IMR-90 (cell line): ENCODE results near the gene TBL3. TPM values are rescaled to one million over a fixed set of nuclear protein-coding genes. Genes with fewer than 3 reads are reported as not detected.

Source experiments
- ATAC-seq: fragments of 200-7000 bp; cut with Tn5 transposase; 2 replicates; pipeline ENCODE4 v1.9.1; 2020; ENCODE audit warnings: low read depth, mild to moderate bottlenecking, moderate library complexity
- BruUV-seq: library from RNA; stranded (reverse); fragments of 400-500 nt; replicated peaks from 2 replicates; lab custom pipeline; 2021; lab: Mats Ljungman, UMichigan
- CTCF ChIA-PET: fragments of 300-600 bp; formaldehyde crosslinking; extraction: SDS; loops from one replicate; lab custom pipeline; 2021; ENCODE audit warnings: antibody characterized with exemption; lab: Yijun Ruan, JAX
- POLR2A ChIA-PET: fragments of 300-600 bp; sonication (Branson Sonifier 250); formaldehyde crosslinking; loops from one replicate; lab custom pipeline; 2022; ENCODE audit warnings: antibody characterized with exemption; ENCODE audit not compliant: unreplicated experiment; lab: Charles Lee
- DNase-seq: peaks from one replicate; pipeline ENCODE4 v3.0.0; 2013
- H2AFZ ChIP-seq: replicated peaks from 2 replicates; pipeline ENCODE3; 2013; ENCODE audit warnings: low read length, mild to moderate bottlenecking; ENCODE audit not compliant: poor library complexity
- H2AK5ac ChIP-seq: 2 replicates; pipeline ENCODE4 v1.6.1; 2013; ENCODE audit warnings: low read depth, low read length, inconsistent platforms
- H2AK9ac ChIP-seq: replicated peaks from 2 replicates; pipeline ENCODE3; 2013; ENCODE audit warnings: mild to moderate bottlenecking, low read depth, low read length, moderate library complexity; ENCODE audit not compliant: poor library complexity
- H2BK120ac ChIP-seq: 2 replicates; pipeline ENCODE4 v1.6.1; 2013; ENCODE audit warnings: low read depth, low read length, inconsistent platforms
- H2BK15ac ChIP-seq: 3 replicates; pipeline ENCODE4 v1.6.1; 2013; ENCODE audit warnings: low read depth, low read length, inconsistent platforms
- H2BK20ac ChIP-seq: 2 replicates; pipeline ENCODE4 v1.6.1; 2013; ENCODE audit warnings: low read depth, mild to moderate bottlenecking, inconsistent platforms, low read length, moderate library complexity
- H2BK5ac ChIP-seq: 2 replicates; pipeline ENCODE4 v1.6.1; 2013; ENCODE audit warnings: mild to moderate bottlenecking, low read depth, low read length, inconsistent platforms; ENCODE audit not compliant: poor library complexity, severe bottlenecking
- H3K14ac ChIP-seq: replicated peaks from 2 replicates; pipeline ENCODE4 v1.6.1; 2013; ENCODE audit warnings: low read depth, low read length, inconsistent platforms
- H3K18ac ChIP-seq: 2 replicates; pipeline ENCODE4 v1.6.1; 2013; ENCODE audit warnings: low read depth, low read length, control low read depth
- H3K23ac ChIP-seq: 2 replicates; pipeline ENCODE4 v1.6.1; 2013; ENCODE audit warnings: low read depth, low read length, inconsistent platforms
- H3K27ac ChIP-seq: 2 replicates; pipeline ENCODE4 v1.5.1; 2013; ENCODE audit warnings: mild to moderate bottlenecking, control low read depth, low read length; ENCODE audit not compliant: insufficient read depth
- H3K27me3 ChIP-seq: 2 replicates; pipeline ENCODE4 v1.6.1; 2013; ENCODE audit warnings: low read length; ENCODE audit not compliant: control insufficient read depth, insufficient read depth
- H3K36me3 ChIP-seq: 2 replicates; pipeline ENCODE4 v1.6.1; 2013; ENCODE audit warnings: low read length, mixed read lengths; ENCODE audit not compliant: control insufficient read depth, insufficient read depth
- H3K4ac ChIP-seq: 2 replicates; pipeline ENCODE4 v1.6.1; 2013; ENCODE audit warnings: low read depth, low read length, inconsistent platforms
- H3K4me1 ChIP-seq: 2 replicates; pipeline ENCODE4 v1.6.1; 2013; ENCODE audit warnings: low read length, mixed read lengths; ENCODE audit not compliant: control insufficient read depth, insufficient read depth
- H3K4me2 ChIP-seq: 2 replicates; pipeline ENCODE4 v1.6.1; 2013; ENCODE audit warnings: low read depth, mild to moderate bottlenecking, control low read depth, low read length, moderate library complexity
- H3K4me3 ChIP-seq: 2 replicates; pipeline ENCODE4 v1.5.1; 2013; ENCODE audit warnings: low read depth, mild to moderate bottlenecking, control low read depth, low read length, moderate library complexity; ENCODE audit not compliant: insufficient read depth
- H3K56ac ChIP-seq: 2 replicates; pipeline ENCODE4 v1.6.1; 2013; ENCODE audit warnings: low read length, inconsistent platforms; ENCODE audit not compliant: insufficient read depth; ENCODE audit errors: extremely low read depth
- H3K79me1 ChIP-seq, 2 experiments: 2 replicates each; pipeline ENCODE4 v1.6.1; 2013; ENCODE audit warnings: low read length in 2 of 2, inconsistent platforms in 1 of 2, low read depth in 1 of 2
- H3K9ac ChIP-seq: 2 replicates; pipeline ENCODE4 v1.6.1; 2013; ENCODE audit warnings: low read depth, low read length, control low read depth
- H3K9me1 ChIP-seq: 2 replicates; pipeline ENCODE4 v1.6.1; 2013; ENCODE audit warnings: low read length, inconsistent platforms; ENCODE audit not compliant: insufficient read depth
- H3K9me3 ChIP-seq: 2 replicates; pipeline ENCODE4 v1.6.1; 2013; ENCODE audit warnings: low read length; ENCODE audit not compliant: control insufficient read depth, insufficient read depth
- H4K20me1 ChIP-seq: 2 replicates; pipeline ENCODE4 v1.6.1; 2013; ENCODE audit warnings: low read length, inconsistent platforms; ENCODE audit not compliant: insufficient read depth
- H4K5ac ChIP-seq: 2 replicates; pipeline ENCODE4 v1.6.1; 2013; ENCODE audit warnings: mild to moderate bottlenecking, low read depth, low read length, control low read depth
- H4K8ac ChIP-seq, 2 experiments: 2 replicates each; pipeline ENCODE4 v1.6.1; 2013; ENCODE audit warnings: low read depth in 2 of 2, low read length in 2 of 2, control low read depth in 1 of 2, inconsistent platforms in 1 of 2
- H4K91ac ChIP-seq: 2 replicates; pipeline ENCODE4 v1.6.1; 2013; ENCODE audit warnings: low read depth, low read length, inconsistent platforms; ENCODE audit not compliant: insufficient read depth
- BHLHE40 ChIP-seq: fragments of 150-350 bp; IDR thresholded peaks from 2 replicates; pipeline ENCODE4 v1.6.1; 2016; ENCODE audit warnings: mild to moderate bottlenecking, low read depth, low read length
- CEBPB ChIP-seq: IDR thresholded peaks from 2 replicates; pipeline ENCODE4 v1.6.1; 2012; ENCODE audit warnings: low read depth, low read length, improper control_type of control experiment
- CHD1 ChIP-seq: IDR thresholded peaks from 2 replicates; pipeline ENCODE4 v1.6.1; 2012; ENCODE audit warnings: low read depth, low read length, improper control_type of control experiment
- CTCF ChIP-seq: conservative IDR thresholded peaks from 2 replicates; pipeline ENCODE4 v1.5.1; 2012; ENCODE audit warnings: mild to moderate bottlenecking, low read depth, low read length, improper control_type of control experiment
- ELK1 ChIP-seq: fragments of 150-350 bp; IDR thresholded peaks from 2 replicates; pipeline ENCODE4 v1.6.1; 2016; ENCODE audit warnings: low read depth, mild to moderate bottlenecking, low read length, moderate library complexity, borderline replicate concordance
- FOS ChIP-seq: fragments of 150-350 bp; IDR thresholded peaks from 2 replicates; pipeline ENCODE4 v1.6.1; 2016; ENCODE audit warnings: low read depth, low read length
- MAFK ChIP-seq: IDR thresholded peaks from 2 replicates; pipeline ENCODE4 v1.6.1; 2012; ENCODE audit warnings: low read depth, low read length, improper control_type of control experiment
- MAZ ChIP-seq: IDR thresholded peaks from 2 replicates; pipeline ENCODE4 v1.6.1; 2012; ENCODE audit warnings: low read depth, mild to moderate bottlenecking, low read length, improper control_type of control experiment, moderate library complexity, borderline replicate concordance
- MXI1 ChIP-seq: IDR thresholded peaks from 2 replicates; pipeline ENCODE4 v1.6.1; 2012; ENCODE audit warnings: low read depth, mild to moderate bottlenecking, low read length, moderate library complexity, borderline replicate concordance
- NFE2L2 ChIP-seq: fragments of 150-350 bp; IDR thresholded peaks from 2 replicates; pipeline ENCODE4 v1.6.1; 2016; ENCODE audit warnings: low read depth, mild to moderate bottlenecking, low read length
- POLR2A ChIP-seq: IDR thresholded peaks from 2 replicates; pipeline ENCODE4 v1.6.1; 2012; ENCODE audit warnings: mild to moderate bottlenecking, low read depth, low read length
- RAD21 ChIP-seq: IDR thresholded peaks from 2 replicates; pipeline ENCODE4 v1.6.1; 2012; ENCODE audit warnings: low read length, improper control_type of control experiment
- RCOR1 ChIP-seq: IDR thresholded peaks from 2 replicates; pipeline ENCODE4 v1.6.1; 2012; ENCODE audit warnings: mild to moderate bottlenecking, low read length, improper control_type of control experiment; ENCODE audit not compliant: insufficient replicate concordance
- RFX5 ChIP-seq: IDR thresholded peaks from 2 replicates; pipeline ENCODE4 v1.8.0; 2012; ENCODE audit warnings: low read depth, mild to moderate bottlenecking, low read length, moderate library complexity
- SMC3 ChIP-seq: fragments of 150-350 bp; IDR thresholded peaks from 2 replicates; pipeline ENCODE4 v1.6.1; 2016; ENCODE audit warnings: low read depth, mild to moderate bottlenecking, antibody characterized with exemption, low read length, moderate library complexity
- USF2 ChIP-seq: fragments of 150-350 bp; IDR thresholded peaks from 2 replicates; pipeline ENCODE4 v1.6.1; 2017; ENCODE audit warnings: mild to moderate bottlenecking, antibody characterized with exemption, low read length, low read depth
- WGBS, 2 experiments: methylation state at CpG; one replicate each; pipeline versions ENCODE4 v1.1.5 to v1.1.7; 2013; ENCODE audit warnings: missing lambda C conversion rate in 2 of 2; ENCODE audit not compliant: insufficient read length in 1 of 2; ENCODE audit errors: extremely low coverage in 2 of 2; 5-methylcytosine and 5-hydroxymethylcytosine counted together
- dilution Hi-C: fragments of 300-500 bp; cut with HindIII; formaldehyde crosslinking; loops from one replicate; pipeline ENCODE4 v1.14.3; 2018; ENCODE audit warnings: low sequenced_read_pairs; ENCODE audit not compliant: unreplicated experiment
- in situ Hi-C: fragments of 300-500 bp; cut with MboI; formaldehyde crosslinking; loops from 3 replicates; pipeline ENCODE4 v1.14.3; 2019; ENCODE audit warnings: low sequenced_read_pairs, inconsistent platforms, mixed read lengths
- intact Hi-C: fragments of 100-400 bp; cut with micrococcal nuclease; formaldehyde crosslinking; loops from 2 replicates; pipeline ENCODE4 v1.10.0; 2022
- polyA plus RNA-seq, 3 experiments: library from polyadenylated mRNA; depleted of rRNA; stranded (reverse); fragments of >200 nt; gene quantifications; 2 replicates each; pipeline ENCODE4 v1.2.3, GENCODE V29; 2012; ENCODE audit warnings: low replicate concordance in 1 of 3
- total RNA-seq: library from RNA; depleted of rRNA; stranded (reverse); fragments of >200 nt; gene quantifications from 2 replicates; pipeline ENCODE4 v1.2.3, GENCODE V29; 2012

TBL3 gene
- total and polyA plus RNA-seq, 2 of the 4 experiments (the other 2 are of a cell fraction) = 38.5 to 60.8 TPM

- H3K4me1 ChIP-seq = peaks cover 18% of the 10 kb centered on the region
- POLR2A ChIA-PET = no interaction called here
- in situ Hi-C loops = no loop called here
These were observed 18.2 kb downstream of the TBL3 start for GRCh38 chr16:1990101-1990350.

More at GRCh38 chr16:1990101-1990350, 18.2 kb downstream of the TBL3 start:
- no peak for DNase-seq
- H3K56ac ChIP-seq = no peak overlapping the region
- TF ChIP-seq RAD21 (no peak), POLR2A (no peak), RCOR1 (no peak), CTCF (no peak), ELK1 (no peak), BHLHE40 (no peak), SMC3 (no peak), MAZ (no peak), MXI1 (no peak), USF2 (no peak), CEBPB (no peak), FOS (no peak), RFX5 (no peak), NFE2L2 (no peak), CHD1 (no peak), MAFK (no peak)
- no peak overlapping the region for H2BK20ac ChIP-seq
- H3K18ac ChIP-seq = no peak overlapping the region
- H3K9me3 ChIP-seq = peaks cover 2% of the 10 kb centered on the region; the same call in 1 of the 2 replicates
- H2AK9ac ChIP-seq = no peak overlapping the region
- H3K4ac ChIP-seq = no peak overlapping the region
- H4K5ac ChIP-seq = no peak overlapping the region
- peak overlapping the region; percentile 32 for H3K4me2 ChIP-seq
- H3K23ac ChIP-seq = no peak overlapping the region
- H3K4me3 ChIP-seq = peak overlapping the region; percentile 52
- peak overlapping the region; percentile 75 for H2AFZ ChIP-seq
- peaks cover 17% of the 10 kb centered on the region for H3K27me3 ChIP-seq
- no peak overlapping the region for H2BK120ac ChIP-seq
- no peak overlapping the region for H3K14ac ChIP-seq
- no peak overlapping the region for H2AK5ac ChIP-seq
- H3K9ac ChIP-seq = no peak overlapping the region
- no peak overlapping the region for H2BK5ac ChIP-seq
- H4K20me1 ChIP-seq = no peaks in the 10 kb centered on the region
- intact Hi-C loops (no loop called here), dilution Hi-C loops (no loop called here)
- peaks cover 19% of the 10 kb centered on the region for H3K9me1 ChIP-seq
- H3K36me3 ChIP-seq = peaks cover 13% of the 10 kb centered on the region
- BruUV-seq = no TSS peak
- CTCF ChIA-PET = no interaction called here
- no peak overlapping the region for H3K27ac ChIP-seq
- WGBS, 2 experiments = 0% methylated on average over 7 of the region's 25 CpGs; no CpG with 5 or more reads in 1 of the 2 experiments
- no peak overlapping the region for H2BK15ac ChIP-seq
- no peak overlapping the region for H4K91ac ChIP-seq
- no peak overlapping the region for H4K8ac ChIP-seq
- H3K79me1 ChIP-seq = peaks cover 16 to 24% of the 10 kb centered on the region in 2 experiments
- ATAC-seq = no peak
